GM19099 (cell line): ENCODE data around the gene ECE1.

ENCODE experiments used
- POLR2A ChIP-seq: IDR thresholded peaks from 3 replicates; pipeline ENCODE4 v1.6.1; 2011; ENCODE audit warnings: low read depth; ENCODE audit not compliant: insufficient read length; ENCODE audit errors: extremely low read depth

Gene ECE1

GRCh38 chr1:21305155-21305899 lies 15.1 kb upstream of the ECE1 start:
- no peak for TF ChIP-seq POLR2A

- no peak for TF ChIP-seq POLR2A
These were observed 14.2 kb upstream of the ECE1 start for GRCh38 chr1:21304488-21304887.

- TF ChIP-seq POLR2A = no peak
These were observed 12.8 kb upstream of the ECE1 start for GRCh38 chr1:21302747-21303715.

DNA sequence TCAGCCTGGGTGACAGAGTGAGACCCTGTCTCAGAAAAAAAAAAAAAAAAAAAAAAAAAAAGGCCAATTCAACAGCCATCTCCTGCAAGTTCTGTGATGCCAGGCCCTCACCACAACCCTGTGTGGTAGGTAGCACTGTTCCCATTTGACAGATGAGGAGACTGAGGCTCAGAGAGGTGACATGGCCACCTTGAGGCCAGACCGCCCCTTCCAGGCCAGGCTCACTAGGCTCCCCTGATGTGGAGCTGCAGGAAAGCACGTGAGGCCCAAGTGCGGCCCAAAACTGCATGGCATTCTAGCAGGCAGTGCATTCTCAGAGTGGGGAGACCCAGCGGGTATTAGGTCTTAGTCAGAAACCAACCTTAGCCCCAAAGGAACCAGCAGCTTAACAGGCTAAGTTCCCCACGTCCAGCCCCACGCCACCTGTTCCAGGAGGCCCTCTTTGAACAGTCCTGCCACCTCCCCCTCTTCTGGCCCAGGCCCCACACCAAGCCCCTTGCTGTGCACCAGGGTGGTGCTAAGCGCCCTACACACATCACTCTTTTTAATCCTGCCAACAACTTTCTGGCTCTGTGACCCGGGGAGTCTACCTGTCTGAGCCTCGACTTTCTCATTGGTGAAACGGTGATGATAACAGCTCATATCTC lies 11.7 kb upstream of the ECE1 start:
- TF ChIP-seq POLR2A = no peak

- TF ChIP-seq POLR2A = no peak
These were observed 10.5 kb upstream of the ECE1 start for GRCh38 chr1:21300774-21301173.

DNA sequence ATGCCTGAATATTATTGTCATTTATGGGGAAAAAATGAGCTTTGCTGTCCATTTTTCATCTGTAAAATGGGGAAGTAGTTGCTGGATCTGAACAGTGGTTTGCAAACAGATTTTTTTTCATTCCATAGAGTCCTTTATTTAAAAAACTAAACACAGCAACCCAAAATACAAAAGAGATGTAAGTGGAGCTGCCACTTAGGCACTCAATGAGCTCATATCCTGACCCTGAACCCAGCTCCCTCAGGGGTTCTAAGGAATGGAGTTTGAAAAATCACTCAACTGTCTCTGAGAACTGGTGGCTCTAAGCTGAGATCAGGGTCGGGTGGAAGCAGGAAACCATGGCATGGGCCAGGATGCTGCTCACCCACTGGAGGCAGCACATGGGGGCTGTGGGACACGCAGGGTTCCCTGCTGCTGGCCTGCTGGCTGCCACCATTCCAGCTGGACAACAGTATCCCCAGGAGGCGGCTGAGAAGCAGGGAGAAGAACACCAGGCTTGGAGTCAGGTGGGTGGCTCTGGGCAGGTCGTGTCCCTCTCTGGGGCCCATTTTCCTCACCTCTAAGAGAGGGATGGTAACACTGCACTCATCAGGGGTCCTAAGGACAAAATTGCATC lies 9.6 kb upstream of the ECE1 start:
- no peak for TF ChIP-seq POLR2A

DNA sequence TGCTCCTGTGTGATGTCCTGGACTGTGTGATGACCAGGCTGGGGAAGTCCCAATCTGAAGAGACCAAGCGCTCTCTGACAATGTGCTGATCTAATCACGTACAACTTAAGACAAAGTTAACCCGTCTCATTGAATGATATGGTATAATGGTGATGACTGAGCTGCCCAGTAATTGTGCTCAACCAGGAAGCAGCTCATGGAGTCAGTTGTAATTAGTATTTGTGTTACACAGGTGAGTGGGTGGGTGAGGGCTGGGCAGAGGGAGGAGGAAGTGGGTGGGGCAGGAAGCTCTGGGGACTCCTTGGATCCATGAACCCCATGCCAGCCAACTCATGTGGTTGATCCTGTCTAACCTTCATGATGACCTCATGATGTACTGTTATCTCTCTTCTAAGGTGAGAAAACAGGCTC lies 8.7 kb upstream of the ECE1 start:
- TF ChIP-seq POLR2A = no peak

- TF ChIP-seq POLR2A = no peak
These were observed 7.7 kb upstream of the ECE1 start for GRCh38 chr1:21297975-21298374.

DNA sequence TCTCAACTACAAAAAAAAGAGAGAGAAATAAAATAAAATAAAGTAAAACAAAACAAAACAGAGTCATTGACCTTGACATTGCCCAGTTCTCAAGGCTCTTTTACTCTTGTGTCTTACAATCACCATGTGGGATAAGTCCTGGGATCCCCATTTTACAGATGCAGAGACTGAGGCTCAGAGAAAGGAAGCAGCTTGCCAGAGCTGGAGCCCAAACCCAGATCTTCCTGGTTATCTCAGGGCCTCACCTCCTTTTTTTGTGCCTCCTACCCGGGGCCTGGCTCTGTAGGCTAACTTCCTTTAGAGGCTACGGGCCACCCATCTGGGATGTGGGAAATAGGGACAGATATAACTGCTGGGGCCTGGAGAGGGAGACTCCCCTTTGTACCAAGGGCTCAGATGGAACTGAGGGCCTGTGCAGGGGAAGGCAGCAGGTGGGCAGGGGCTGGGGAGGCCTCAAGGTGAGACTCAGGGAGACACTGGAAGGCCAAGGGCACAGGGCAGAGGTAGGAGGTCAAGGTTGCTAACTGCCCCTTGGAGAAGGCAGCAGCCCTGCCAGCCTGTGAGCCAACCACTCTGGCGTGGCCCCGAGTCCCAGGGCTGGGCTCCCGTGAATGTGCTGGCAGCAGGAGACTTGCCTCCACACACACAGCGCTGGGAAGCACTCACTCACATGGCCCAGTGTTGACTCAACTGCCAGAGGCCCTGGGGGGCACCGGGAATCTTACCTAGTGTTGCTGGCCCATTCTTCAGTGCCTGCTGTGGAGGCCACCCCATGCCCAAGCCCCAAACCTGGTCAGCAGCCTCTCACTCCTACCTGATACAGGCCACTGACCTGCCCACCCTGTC lies 6.5 kb upstream of the ECE1 start:
- TF ChIP-seq POLR2A = no peak

DNA sequence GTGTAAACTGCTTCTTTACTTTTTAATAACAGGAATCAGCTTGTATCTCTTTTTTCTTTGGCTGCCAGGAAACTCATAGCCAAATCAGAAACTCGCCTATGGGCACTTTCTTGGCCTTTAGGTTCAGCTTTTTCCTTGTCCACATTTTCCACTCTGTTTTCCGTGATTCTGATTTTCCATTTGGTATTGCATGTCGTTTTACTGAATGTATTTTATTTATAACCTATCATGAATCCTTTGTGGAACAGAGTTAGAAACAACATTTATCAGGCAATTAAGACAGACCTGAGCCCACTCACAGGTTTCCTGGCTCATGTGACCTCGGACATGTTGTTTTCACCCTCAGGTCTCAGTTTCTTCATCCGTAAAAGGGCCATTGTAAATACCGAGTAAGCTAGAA lies 5.3 kb upstream of the ECE1 start:
- TF ChIP-seq POLR2A = no peak

- no peak for TF ChIP-seq POLR2A
These were observed 4.7 kb upstream of the ECE1 start for GRCh38 chr1:21295002-21295401.

GRCh38 chr1:21294266-21294989 lies 4.2 kb upstream of the ECE1 start:
- TF ChIP-seq POLR2A = peak; percentile 36

DNA sequence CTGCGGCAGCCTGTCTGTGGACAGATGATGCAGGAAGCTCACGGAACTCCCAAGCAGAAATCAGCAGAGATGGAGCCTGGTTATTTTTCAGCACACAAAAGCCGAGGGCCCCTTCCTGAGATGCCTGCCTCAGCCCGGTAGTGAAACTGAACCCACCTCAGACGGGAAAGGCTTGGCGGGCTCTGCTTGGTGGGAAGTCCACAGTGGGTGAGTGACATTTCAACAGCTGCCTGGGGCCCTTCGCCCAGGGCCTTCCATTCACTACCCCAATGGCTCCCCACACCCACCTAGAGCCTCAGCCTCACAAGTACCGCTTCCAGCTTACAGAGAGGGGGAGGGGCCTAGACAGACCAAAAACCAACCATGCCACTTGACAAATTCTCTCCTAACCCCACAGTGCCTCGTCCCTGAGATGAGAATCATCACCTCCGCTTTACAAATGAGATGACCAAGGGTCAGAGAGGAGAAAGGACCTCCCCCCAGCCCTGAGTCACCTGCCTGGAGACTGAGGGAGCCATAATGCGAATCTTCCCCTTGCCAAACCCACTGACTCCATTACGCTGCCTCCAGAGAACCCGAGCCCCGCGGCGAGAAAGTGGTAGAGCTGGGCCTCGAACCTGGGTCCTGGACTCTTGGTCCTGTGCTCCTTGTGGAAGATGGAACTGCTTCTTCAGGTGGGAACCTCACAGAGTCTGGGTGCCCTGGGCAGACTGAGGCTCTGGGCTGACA lies 3.4 kb upstream of the ECE1 start:
- TF ChIP-seq POLR2A = peak; percentile 29
